ENCODE results near the gene ACTL7B.

ACTL7B gene

DNA sequence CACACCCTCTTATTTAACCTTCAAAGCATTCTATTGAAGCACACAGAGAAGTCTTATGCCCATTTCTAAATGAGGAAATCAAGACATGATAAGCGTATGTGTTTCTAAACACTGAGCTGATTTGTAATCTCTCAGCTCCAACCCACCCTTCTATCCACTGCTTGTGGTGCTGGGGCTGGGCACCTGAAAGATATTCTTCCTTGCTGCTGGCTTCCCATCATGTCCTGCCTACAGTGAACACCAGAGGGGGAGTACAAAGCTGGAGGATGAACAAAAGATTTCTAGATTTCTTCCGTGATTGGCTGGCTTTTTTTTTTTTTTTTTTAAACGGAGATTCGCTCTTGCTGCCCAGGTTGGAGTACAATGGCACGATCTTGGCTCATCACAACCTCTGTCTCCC, 20.6 kb upstream of the ACTL7B start:
- no peak for DNase-seq (ENCODE audit: low read depth, low spot score)
- H3K4me3 ChIP-seq (ENCODE audit: low read length): no peak overlapping the region

DNA sequence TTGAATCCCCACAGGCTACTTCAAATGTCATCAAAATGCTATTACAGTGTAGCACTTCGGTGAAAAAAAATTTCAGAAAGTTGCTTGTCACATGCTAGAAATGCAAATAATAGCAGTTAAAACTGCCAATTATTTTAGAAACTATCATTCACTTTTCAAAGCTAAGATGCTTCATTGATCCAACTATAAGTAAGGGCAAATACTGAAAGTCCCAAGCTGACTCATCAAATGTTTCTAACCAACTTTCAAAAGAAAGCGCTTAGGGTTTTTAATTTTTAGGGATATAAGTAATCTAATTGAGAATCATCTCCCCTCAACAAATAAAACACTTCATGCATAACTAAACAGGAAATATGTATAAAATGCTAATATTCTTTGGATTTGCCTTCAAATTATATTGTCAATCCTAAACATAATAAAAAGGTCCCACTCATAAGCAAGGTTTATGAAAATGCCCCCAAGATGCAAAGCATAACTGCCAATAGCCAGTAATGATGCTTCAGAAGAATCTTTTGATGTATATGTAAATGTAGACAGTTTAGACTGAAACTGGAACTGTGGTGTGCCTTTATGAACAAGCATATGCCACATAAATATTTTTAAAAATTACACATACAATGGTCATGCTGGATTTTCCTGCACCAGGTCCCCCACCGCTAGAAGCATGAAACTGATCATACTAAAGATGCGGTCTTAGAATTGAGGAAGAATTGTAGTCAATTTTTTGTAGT, 18.4 kb upstream of the ACTL7B start:
- DNase-seq (ENCODE audit: low read depth, low spot score): no peak

DNA sequence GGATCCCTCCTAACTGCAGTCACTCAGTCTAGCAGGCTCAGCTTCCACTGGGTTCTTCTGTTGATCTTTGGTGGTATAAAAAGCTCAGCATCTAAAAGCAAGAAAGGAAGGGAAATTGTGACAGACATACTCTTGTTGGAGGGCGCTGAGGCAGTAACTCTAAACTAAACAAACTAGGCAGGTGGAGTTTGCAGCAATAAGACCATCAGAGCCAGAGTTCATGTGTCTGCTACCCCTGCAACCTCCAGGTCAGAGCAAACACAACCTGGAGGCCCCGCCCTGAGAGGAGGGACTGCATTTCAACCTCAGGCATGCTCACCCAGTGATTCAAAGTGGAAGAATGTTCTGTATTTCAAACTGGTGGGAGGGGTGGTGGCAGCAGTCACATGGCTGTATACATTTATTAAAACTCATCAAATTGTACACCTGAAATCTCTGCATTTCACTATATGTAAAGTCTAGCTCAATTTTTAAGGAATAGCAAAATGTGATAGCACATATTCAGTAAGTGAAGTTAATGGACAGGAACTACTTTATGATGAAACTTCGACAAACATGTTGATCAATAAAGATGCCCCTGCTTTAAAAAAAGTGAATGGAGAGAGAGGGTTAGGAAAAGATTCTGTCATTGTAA, 13.4 kb upstream of the ACTL7B start:
- DNase-seq (ENCODE audit: low read depth, low spot score): no peak
- H3K4me3 ChIP-seq (ENCODE audit: low read length): no peak overlapping the region

More for the DNA sequence above, 18.4 kb upstream of the ACTL7B start:
- no peak overlapping the region for H3K4me3 ChIP-seq (ENCODE audit: low read length)

- H3K4me3 ChIP-seq (ENCODE audit: low read length): no peak overlapping the region
- DNase-seq (ENCODE audit: low read depth, low spot score): no peak
Measured at GRCh38 chr9:108867829-108868228, 12.0 kb upstream of the ACTL7B start.

DNA sequence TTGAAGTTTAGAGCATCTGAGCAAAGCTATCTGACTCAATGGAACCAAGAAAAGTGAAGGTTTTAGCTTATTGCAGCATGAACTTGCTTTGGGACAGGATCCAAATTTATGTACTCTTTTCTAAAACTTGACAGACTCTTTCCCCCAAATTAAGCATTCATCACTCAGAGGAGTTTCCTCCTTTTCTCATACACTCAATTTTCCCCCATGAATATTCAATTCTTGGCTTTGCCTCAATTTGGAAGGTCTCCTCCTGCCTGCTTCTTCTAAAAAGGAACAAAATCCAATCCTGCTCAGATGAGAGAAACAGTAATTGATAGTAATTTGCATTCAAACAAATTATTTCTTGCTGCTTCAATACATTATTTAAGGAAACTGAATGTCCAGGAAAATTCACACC, 11.3 kb upstream of the ACTL7B start:
- DNase-seq (ENCODE audit: low read depth, low spot score): no peak
- no peak overlapping the region for H3K4me3 ChIP-seq (ENCODE audit: low read length)

DNA sequence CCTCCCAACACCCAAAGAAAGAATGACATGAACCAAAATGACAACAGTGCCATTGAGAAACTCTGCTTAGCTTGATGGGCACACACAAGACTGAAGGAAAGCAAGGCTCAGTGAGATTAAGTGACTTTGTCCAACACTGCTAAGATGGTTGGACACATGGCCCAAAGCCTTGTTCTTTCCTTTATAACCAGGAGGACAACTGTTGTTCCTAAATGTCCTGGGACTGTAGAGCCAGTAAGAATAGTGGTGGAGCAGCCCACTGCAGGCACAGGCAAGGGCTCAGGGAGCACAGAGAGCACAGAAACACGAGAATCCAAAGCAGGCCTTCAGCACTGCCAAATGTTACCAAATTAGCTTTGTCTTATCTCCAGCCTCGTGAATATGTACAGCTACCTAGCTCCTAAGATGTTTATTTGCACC, 10.2 kb upstream of the ACTL7B start:
- no peak overlapping the region for H3K4me3 ChIP-seq (ENCODE audit: low read length)
- DNase-seq (ENCODE audit: low read depth, low spot score): no peak

DNA sequence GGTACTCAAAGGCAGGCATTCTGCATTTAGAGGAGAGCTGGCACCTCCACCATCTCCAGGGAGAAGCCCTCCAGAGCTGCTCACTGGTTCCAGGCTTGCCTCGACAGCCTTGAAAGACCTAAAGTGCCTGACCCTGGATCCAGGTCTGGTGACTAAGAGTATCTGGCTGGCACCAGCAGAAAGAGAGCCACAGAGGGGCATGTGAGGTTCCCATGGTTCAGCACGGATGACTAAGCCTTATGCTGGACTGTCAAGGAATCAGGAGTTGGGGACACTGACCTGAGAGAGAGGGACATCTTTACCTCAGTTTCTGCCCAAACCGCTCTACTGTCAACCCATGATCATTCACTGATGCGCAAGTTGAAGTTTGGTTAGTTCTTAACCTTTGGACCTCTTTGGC, 9.3 kb upstream of the ACTL7B start:
- no peak for DNase-seq (ENCODE audit: low read depth, low spot score)
- H3K4me3 ChIP-seq (ENCODE audit: low read length): no peak overlapping the region

- no peak for DNase-seq (ENCODE audit: low read depth, low spot score)
- H3K4me3 ChIP-seq (ENCODE audit: low read length): no peak overlapping the region
Measured at GRCh38 chr9:108864446-108864845, 8.7 kb upstream of the ACTL7B start.

GRCh38 chr9:108863891-108864290, 8.1 kb upstream of the ACTL7B start:
- H3K4me3 ChIP-seq (ENCODE audit: low read length): no peak overlapping the region
- no peak for DNase-seq (ENCODE audit: low read depth, low spot score)

DNA sequence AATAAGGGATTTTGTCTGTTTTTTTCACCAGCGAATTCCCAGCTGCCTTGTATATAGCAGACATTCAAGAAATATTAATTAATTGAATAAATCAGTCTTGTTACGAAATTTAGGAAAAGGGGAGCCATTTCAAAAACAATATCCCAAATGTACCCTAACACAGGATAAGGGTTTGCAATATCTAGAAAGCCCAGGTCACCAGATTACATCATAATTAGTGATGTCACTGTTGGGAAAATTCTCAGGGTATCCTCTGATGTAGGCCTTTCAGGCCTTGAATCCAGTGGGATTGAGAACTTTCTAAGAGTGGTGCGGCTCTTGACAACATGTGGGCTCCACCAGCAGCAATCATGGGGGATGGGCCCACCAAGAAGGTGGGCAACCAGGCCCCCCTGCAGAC, 6.2 kb upstream of the ACTL7B start, which contains the start of gene ACTL7A:
Gene ACTL7A (plus strand): TSS at position 270 of the 400 bp plus-strand sequence. CDS start 57 bp downstream, at position 327.
- no peak for DNase-seq (ENCODE audit: low read depth, low spot score)
- H3K4me3 ChIP-seq (ENCODE audit: low read length): no peak within 1 kb of the TSS

DNA sequence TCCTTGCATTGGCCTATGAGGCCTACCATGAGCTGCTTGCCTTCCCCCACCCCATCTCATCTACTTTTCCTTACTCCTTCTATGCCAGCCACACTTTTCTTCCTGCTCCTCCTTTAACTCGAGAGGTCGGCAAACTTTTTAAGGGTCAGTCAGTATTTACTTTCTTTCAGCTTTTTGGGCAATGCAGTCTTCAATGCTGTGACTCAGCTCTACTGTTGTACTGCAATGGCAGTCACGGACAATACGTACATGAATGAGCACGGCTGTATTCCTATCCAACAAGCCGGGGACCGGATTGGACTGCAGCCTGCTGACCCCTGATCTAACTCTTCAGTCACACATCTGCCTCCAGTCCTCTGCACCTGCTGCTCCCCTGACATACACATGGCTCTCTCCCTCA, 5.7 kb upstream of the ACTL7B start:
- H3K4me3 ChIP-seq (ENCODE audit: low read length): no peak overlapping the region
- DNase-seq (ENCODE audit: low read depth, low spot score): no peak

GRCh38 chr9:108860764-108861163, 5.0 kb upstream of the ACTL7B start:
- no peak overlapping the region for H3K4me3 ChIP-seq (ENCODE audit: low read length)
- no peak for DNase-seq (ENCODE audit: low read depth, low spot score)

GRCh38 chr9:108860354-108860753, 4.6 kb upstream of the ACTL7B start:
- no peak for DNase-seq (ENCODE audit: low read depth, low spot score)
- no peak overlapping the region for H3K4me3 ChIP-seq (ENCODE audit: low read length)

DNA sequence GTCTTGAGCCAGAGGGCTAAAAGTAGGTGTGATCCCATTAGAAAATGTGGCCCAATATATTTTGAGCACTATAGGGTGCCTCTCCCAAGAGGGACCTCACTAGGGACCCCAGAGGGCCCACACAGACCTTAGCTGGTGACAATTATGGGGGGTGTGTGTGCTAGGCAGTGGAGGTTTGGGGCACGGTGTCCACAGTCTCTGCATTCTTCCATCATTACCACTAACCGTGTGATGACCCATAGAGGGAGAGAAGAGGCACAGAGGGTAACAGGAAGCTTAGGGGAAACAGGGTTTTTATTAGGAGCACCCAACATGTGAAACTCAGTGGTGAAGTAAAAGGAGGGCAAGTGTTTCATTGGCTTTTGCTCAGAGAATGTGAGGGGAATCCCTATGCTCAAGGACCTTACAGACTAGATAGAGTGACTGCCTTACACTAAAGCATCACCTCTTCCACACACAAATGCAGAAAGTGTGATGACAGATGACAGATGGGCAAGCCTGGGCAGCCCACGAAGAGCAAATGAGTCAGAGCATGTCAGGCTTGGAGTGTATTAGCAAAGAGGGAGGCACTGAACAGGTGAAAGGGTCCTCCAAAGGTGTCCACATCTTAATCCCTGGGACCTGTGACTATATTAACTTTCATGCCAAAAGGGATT, 3.8 kb upstream of the ACTL7B start:
- DNase-seq (ENCODE audit: low read depth, low spot score): no peak
- no peak overlapping the region for H3K4me3 ChIP-seq (ENCODE audit: low read length)

DNA sequence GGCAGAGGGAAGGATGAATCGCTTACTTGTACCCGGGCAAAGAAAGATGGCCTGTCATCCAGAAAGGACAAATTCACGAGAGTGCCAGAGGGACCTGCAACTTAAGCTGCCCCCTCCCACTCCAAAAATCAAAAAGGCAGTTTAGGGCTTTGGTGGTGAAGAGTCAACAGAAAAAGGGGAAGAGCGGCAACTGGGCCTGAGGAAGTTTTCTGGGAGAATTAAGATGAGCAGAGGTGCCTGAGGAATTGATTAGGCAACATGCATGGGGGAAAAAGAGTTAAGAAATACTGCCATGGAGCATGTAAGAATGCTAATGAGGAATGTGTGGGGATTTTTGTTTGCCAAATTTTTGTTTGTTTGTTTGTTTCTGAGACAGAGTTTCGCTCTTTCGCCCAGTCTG, 1.8 kb upstream of the ACTL7B start:
- H3K4me3 ChIP-seq (ENCODE audit: low read length): no peak overlapping the region
- no peak for DNase-seq (ENCODE audit: low read depth, low spot score)

GRCh38 chr9:108855529-108855886, 278 bp downstream of the ACTL7B start:
- DNase-seq (ENCODE audit: low read depth, low spot score): no peak
- H3K4me3 ChIP-seq (ENCODE audit: low read length): no peak overlapping the region

- no peak overlapping the region for H3K4me3 ChIP-seq (ENCODE audit: low read length)
- DNase-seq (ENCODE audit: low read depth, low spot score): no peak
Measured at GRCh38 chr9:108854641-108855528, 901 bp downstream of the ACTL7B start.

GRCh38 chr9:108854094-108854493, 1.7 kb downstream of the ACTL7B start:
- peak; percentile 30 for DNase-seq (ENCODE audit: low read depth, low spot score)
- no peak overlapping the region for H3K4me3 ChIP-seq (ENCODE audit: low read length)

GRCh38 chr9:108852079-108852478, 3.7 kb downstream of the ACTL7B start:
- no peak for DNase-seq (ENCODE audit: low read depth, low spot score)
- no peak overlapping the region for H3K4me3 ChIP-seq (ENCODE audit: low read length)

GRCh38 chr9:108851138-108851537, 4.6 kb downstream of the ACTL7B start:
- H3K4me3 ChIP-seq (ENCODE audit: low read length): no peak overlapping the region
- DNase-seq (ENCODE audit: low read depth, low spot score): no peak

Measured in Jurkat, Clone E6-1 (cell line).